WTC11 (cell line): ENCODE measurements around the gene HSPB6. TPM values are rescaled to one million over a fixed set of nuclear protein-coding genes. Genes with fewer than 3 reads are reported as not detected.

Experiments used
- ATAC-seq: fragments of 200-7000 bp; cut with Tn5 transposase; 2 replicates; pipeline ENCODE4 v1.10.0; 2021; ENCODE audit warnings: mild to moderate bottlenecking, moderate library complexity
- CTCF ChIA-PET: fragments of 300-600 bp; sonication (Branson Sonifier 250); formaldehyde crosslinking; loops from one replicate; lab custom pipeline; 2021; ENCODE audit warnings: antibody characterized with exemption; lab: Charles Lee
- POLR2A ChIA-PET: fragments of 350-600 bp; sonication (Branson Sonifier 250); formaldehyde crosslinking; loops from one replicate; lab custom pipeline; 2021; ENCODE audit warnings: antibody characterized with exemption; lab: Charles Lee
- DNase-seq: peaks from one replicate; pipeline ENCODE4 v3.0.0; 2021; ENCODE audit warnings: low spot score
- H3K27ac Mint-ChIP-seq: 2 replicates; pipeline ENCODE4 v1.8.0; 2021; ENCODE audit warnings: mixed read lengths
- H3K27me3 Mint-ChIP-seq: 2 replicates; pipeline ENCODE4 v1.8.0; 2021; ENCODE audit warnings: low read depth, mild to moderate bottlenecking, moderate library complexity, mixed read lengths
- H3K36me3 Mint-ChIP-seq: 2 replicates; pipeline ENCODE4 v1.8.0; 2021; ENCODE audit warnings: mixed read lengths
- H3K4me1 Mint-ChIP-seq: 2 replicates; pipeline ENCODE4 v1.8.0; 2022; ENCODE audit warnings: mixed read lengths
- H3K4me3 Mint-ChIP-seq: 2 replicates; pipeline ENCODE4 v1.8.0; 2021; ENCODE audit warnings: mild to moderate bottlenecking, moderate library complexity, mixed read lengths
- H3K9me3 Mint-ChIP-seq: 2 replicates; pipeline ENCODE4 v1.8.0; 2021; ENCODE audit warnings: mixed read lengths
- ESRRA ChIP-seq: sonication (generic); formaldehyde crosslinking; IDR thresholded peaks from 2 replicates; pipeline ENCODE4 v1.8.1; 2022; ENCODE audit warnings: mild to moderate bottlenecking, missing genetic modification reagents, borderline replicate concordance
- FOXP4 ChIP-seq: sonication (generic); formaldehyde crosslinking; IDR thresholded peaks from 2 replicates; pipeline ENCODE4 v1.8.0; 2022; ENCODE audit warnings: mild to moderate bottlenecking, missing genetic modification reagents
- JAZF1 ChIP-seq: fragments of 250-450 bp; sonication (Bioruptor Pico); IDR thresholded peaks from 2 replicates; pipeline ENCODE4 v1.9.0; 2021; ENCODE audit warnings: moderate library complexity, mild to moderate bottlenecking, inconsistent platforms
- MAX ChIP-seq: sonication (generic); formaldehyde crosslinking; IDR thresholded peaks from 2 replicates; pipeline ENCODE4 v1.8.0; 2022; ENCODE audit warnings: mild to moderate bottlenecking, missing genetic modification reagents
- SMAD3 ChIP-seq: sonication (generic); formaldehyde crosslinking; IDR thresholded peaks from 2 replicates; pipeline ENCODE4 v1.8.0; 2022; ENCODE audit warnings: missing genetic modification reagents, mild to moderate bottlenecking, borderline replicate concordance
- SMAD4 ChIP-seq: sonication (generic); formaldehyde crosslinking; IDR thresholded peaks from 2 replicates; pipeline ENCODE4 v1.8.0; 2022; ENCODE audit warnings: mild to moderate bottlenecking, missing genetic modification reagents
- ZNF263 ChIP-seq: sonication (generic); formaldehyde crosslinking; IDR thresholded peaks from 2 replicates; pipeline ENCODE4 v1.8.1; 2022; ENCODE audit warnings: low read depth, mild to moderate bottlenecking, moderate library complexity, missing genetic modification reagents
- ZNF416 ChIP-seq: fragments of 250-450 bp; sonication (Bioruptor Pico); IDR thresholded peaks from 2 replicates; pipeline ENCODE4 v1.9.0; 2021; ENCODE audit warnings: mild to moderate bottlenecking, inconsistent platforms
- ZNF532 ChIP-seq: fragments of 250-450 bp; sonication (Bioruptor Pico); IDR thresholded peaks from 2 replicates; pipeline ENCODE4 v1.9.0; 2021; ENCODE audit warnings: mild to moderate bottlenecking, borderline replicate concordance
- total RNA-seq: library from RNA; stranded (reverse); gene quantifications from 3 replicates; pipeline ENCODE4 v1.2.3, GENCODE V29; 2021
- TF ChIP-seq, protein P1 (sequence below): sonication (generic); formaldehyde crosslinking; IDR thresholded peaks from 2 replicates; pipeline ENCODE4 v1.8.1; 2022; ENCODE audit warnings: low read depth, missing genetic modification reagents, borderline replicate concordance
- TF ChIP-seq, protein P2 (sequence below): fragments of 200-600 bp; IDR thresholded peaks from 2 replicates; pipeline ENCODE4 v1.8.0; 2022; ENCODE audit warnings: antibody characterized with exemption

The HSPB6 gene
- total RNA-seq, 1 experiment from 2014 or later = 1.7 TPM

DNA sequence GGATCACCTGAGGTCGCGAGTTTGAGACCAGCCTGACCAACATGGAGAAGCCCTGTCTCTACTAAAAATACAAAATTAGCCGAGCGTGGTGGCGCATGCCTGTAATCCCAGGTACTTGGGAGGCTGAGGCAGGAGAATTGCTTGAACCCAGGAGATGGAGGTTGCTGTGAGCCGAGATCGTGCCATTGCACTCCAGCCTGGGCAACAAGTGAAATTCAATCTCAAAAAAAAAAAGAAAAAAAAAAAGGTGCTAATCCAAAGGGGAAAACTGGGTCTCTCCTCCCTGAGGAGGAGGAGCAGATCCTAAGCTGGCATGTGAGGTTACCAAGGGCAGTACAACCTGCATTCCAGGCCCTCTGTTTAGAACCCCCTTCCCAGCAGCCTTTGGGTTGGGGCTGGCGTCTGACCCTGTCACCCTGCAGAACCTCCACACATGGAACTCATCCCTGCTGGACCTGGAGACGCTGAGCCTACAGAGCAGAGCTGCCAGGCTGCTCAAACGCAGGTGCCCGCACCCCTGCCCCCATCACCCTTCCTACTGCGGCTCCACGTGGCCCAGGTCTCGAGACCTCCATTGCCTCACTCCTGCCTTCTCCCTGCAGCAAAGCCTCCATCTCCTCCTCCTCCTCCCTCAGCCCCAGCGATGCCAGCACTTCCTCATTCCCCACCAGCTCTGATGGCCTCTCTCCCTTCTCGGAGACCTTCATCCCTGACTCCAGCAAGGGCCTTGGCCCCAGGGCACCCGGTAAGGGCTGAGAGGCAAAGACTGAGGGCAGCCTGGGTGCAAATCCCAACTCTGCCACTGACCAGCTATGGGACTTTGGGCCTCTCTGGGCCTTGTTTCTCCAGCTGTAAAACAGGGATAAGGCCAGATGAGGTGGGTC lies 7.8 kb upstream of the HSPB6 start:
- H3K9me3 Mint-ChIP-seq = no peaks in the 10 kb centered on the region
- ATAC-seq = no peak
- H3K4me1 Mint-ChIP-seq = peaks cover 13% of the 10 kb centered on the region
- no peak for DNase-seq
- CTCF ChIA-PET = no interaction called here
- H3K36me3 Mint-ChIP-seq = peaks cover 24% of the 10 kb centered on the region
- no peaks in the 10 kb centered on the region for H3K27me3 Mint-ChIP-seq
- H3K4me3 Mint-ChIP-seq = no peak overlapping the region
- no peak for TF ChIP-seq MAX (CRISPR knock-in tag)
- TF ChIP-seq, all 79 proteins: peak for 0
- POLR2A ChIA-PET = interaction anchor here (0.7 kb wide), 1 partner anchor 174 kb away, joined by 4 read pairs; no protein-coding TSS in a partner anchor
- H3K27ac Mint-ChIP-seq = no peak overlapping the region

DNA sequence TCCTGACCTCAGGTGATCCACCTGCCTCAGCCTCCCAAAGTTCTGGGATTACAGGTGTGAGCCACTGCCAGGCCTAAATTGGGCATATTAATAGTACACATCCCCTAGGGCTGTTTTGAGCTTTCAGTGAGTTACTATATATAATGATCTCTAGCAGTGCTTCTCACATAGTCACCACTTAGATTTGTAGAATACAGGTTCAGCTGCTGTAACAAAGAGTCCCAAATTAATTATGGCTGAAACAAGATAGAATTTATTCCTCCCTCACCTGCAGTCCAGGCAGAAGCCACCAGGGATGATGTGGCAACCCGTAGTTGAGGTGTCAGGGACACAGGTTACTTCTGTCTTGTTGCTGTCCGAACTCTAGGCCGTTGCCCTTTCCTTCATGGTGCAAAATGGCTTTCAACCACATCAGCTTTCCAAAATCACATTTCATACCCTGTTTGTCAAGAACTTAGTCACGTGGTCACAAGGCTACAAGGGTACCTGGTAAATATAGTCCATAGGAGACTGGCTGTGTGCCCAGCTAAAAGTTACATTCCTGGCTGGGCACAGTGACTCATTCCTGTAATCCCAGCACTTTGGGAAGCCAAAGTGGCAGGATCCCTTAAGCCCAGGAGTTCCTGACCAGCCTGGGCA lies 4.0 kb upstream of the HSPB6 start:
- Mint-ChIP-seq H3K36me3 (peaks cover 19% of the 10 kb centered on the region), H3K9me3 (no peaks in the 10 kb centered on the region)
- DNase-seq = no peak

More for the DNA sequence above, 4.0 kb upstream of the HSPB6 start:
- peaks cover 14% of the 10 kb centered on the region for H3K27me3 Mint-ChIP-seq
- no peak overlapping the region for H3K27ac Mint-ChIP-seq
- ChIA-PET CTCF (interaction anchor here (0.9 kb wide), 1 partner anchor 24 kb away, joined by 3 read pairs; no protein-coding TSS in a partner anchor), POLR2A (no interaction called here)
- peaks cover 12% of the 10 kb centered on the region for H3K4me1 Mint-ChIP-seq
- TF ChIP-seq ZNF416 (CRISPR knock-in tag) (no peak), FOXP4 (CRISPR knock-in tag) (no peak), ZNF263 (CRISPR knock-in tag) (no peak), MAX (CRISPR knock-in tag) (no peak), ZNF532 (CRISPR knock-in tag) (no peak), SMAD4 (no peak), SMAD3 (CRISPR knock-in tag) (no peak), ESRRA (no peak), JAZF1 (no peak)
- TF ChIP-seq, protein P1, sequence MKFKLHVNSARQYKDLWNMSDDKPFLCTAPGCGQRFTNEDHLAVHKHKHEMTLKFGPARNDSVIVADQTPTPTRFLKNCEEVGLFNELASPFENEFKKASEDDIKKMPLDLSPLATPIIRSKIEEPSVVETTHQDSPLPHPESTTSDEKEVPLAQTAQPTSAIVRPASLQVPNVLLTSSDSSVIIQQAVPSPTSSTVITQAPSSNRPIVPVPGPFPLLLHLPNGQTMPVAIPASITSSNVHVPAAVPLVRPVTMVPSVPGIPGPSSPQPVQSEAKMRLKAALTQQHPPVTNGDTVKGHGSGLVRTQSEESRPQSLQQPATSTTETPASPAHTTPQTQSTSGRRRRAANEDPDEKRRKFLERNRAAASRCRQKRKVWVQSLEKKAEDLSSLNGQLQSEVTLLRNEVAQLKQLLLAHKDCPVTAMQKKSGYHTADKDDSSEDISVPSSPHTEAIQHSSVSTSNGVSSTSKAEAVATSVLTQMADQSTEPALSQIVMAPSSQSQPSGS (CRISPR knock-in tag) = no peak
- TF ChIP-seq, protein P2, sequence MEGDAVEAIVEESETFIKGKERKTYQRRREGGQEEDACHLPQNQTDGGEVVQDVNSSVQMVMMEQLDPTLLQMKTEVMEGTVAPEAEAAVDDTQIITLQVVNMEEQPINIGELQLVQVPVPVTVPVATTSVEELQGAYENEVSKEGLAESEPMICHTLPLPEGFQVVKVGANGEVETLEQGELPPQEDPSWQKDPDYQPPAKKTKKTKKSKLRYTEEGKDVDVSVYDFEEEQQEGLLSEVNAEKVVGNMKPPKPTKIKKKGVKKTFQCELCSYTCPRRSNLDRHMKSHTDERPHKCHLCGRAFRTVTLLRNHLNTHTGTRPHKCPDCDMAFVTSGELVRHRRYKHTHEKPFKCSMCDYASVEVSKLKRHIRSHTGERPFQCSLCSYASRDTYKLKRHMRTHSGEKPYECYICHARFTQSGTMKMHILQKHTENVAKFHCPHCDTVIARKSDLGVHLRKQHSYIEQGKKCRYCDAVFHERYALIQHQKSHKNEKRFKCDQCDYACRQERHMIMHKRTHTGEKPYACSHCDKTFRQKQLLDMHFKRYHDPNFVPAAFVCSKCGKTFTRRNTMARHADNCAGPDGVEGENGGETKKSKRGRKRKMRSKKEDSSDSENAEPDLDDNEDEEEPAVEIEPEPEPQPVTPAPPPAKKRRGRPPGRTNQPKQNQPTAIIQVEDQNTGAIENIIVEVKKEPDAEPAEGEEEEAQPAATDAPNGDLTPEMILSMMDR = no peak
- H3K4me3 Mint-ChIP-seq = no peak overlapping the region
- ATAC-seq = no peak
